HTERT RPE-1 (cell line): Measurements from ENCODE around the gene AOAH.
"Not testable (repeated sequence)": the region's sequence is repeated elsewhere in the genome, so short reads cannot be mapped to it uniquely, and the experiment has no call there.

Source experiments
- in situ Hi-C: fragments of 300-500 bp; cut with MboI; formaldehyde crosslinking; loops from 4 replicates; pipeline ENCODE4 v1.14.3; 2020; ENCODE audit warnings: low sequenced_read_pairs

Gene AOAH

GRCh38 chr7:36736899-36737211 lies 12.6 kb upstream of the AOAH start:
- in situ Hi-C loops, result no loop called here

GRCh38 chr7:36736090-36736898 lies 12.0 kb upstream of the AOAH start:
- in situ Hi-C loops, result no loop called here

GRCh38 chr7:36735172-36735571 lies 10.9 kb upstream of the AOAH start:
- in situ Hi-C loops, result no loop called here

GRCh38 chr7:36734731-36735130 lies 10.4 kb upstream of the AOAH start:
- in situ Hi-C loops, result no loop called here

GRCh38 chr7:36733411-36733810 lies 9.1 kb upstream of the AOAH start:
- in situ Hi-C loops, result no loop called here

- in situ Hi-C loops, result no loop called here
Measured at GRCh38 chr7:36732806-36733205, 8.5 kb upstream of the AOAH start.

GRCh38 chr7:36730046-36730445 lies 5.8 kb upstream of the AOAH start:
- in situ Hi-C loops, result no loop called here

- in situ Hi-C loops, result no loop called here
Measured at GRCh38 chr7:36728143-36728542, 3.8 kb upstream of the AOAH start.

GRCh38 chr7:36726806-36727503 lies 2.7 kb upstream of the AOAH start:
- in situ Hi-C loops, result no loop called here

GRCh38 chr7:36726311-36726710 lies 2.0 kb upstream of the AOAH start:
- in situ Hi-C loops, result no loop called here

- in situ Hi-C loops, result no loop called here
Measured at GRCh38 chr7:36724996-36725395, 702 bp upstream of the AOAH start.

- in situ Hi-C loops, result no loop called here
Measured at GRCh38 chr7:36723291-36723690, 1.0 kb downstream of the AOAH start.

- in situ Hi-C loops, result no loop called here
Measured at GRCh38 chr7:36719083-36719632, 5.1 kb downstream of the AOAH start.

- in situ Hi-C loops, result no loop called here
Measured at GRCh38 chr7:36717586-36717985, 6.7 kb downstream of the AOAH start.

GRCh38 chr7:36716802-36717201 lies 7.5 kb downstream of the AOAH start:
- in situ Hi-C loops, result not testable (repeated sequence)

GRCh38 chr7:36712015-36712414 lies 12.3 kb downstream of the AOAH start:
- in situ Hi-C loops, result no loop called here

- in situ Hi-C loops, result no loop called here
Measured at GRCh38 chr7:36711256-36711655, 13.0 kb downstream of the AOAH start.

GRCh38 chr7:36710186-36710791 lies 14.0 kb downstream of the AOAH start:
- in situ Hi-C loops, result no loop called here

GRCh38 chr7:36708767-36709166 lies 15.5 kb downstream of the AOAH start:
- in situ Hi-C loops, result no loop called here

- in situ Hi-C loops, result no loop called here
Measured at GRCh38 chr7:36707898-36708297, 16.4 kb downstream of the AOAH start.

- in situ Hi-C loops, result no loop called here
Measured at GRCh38 chr7:36707465-36707864, 16.8 kb downstream of the AOAH start.

- in situ Hi-C loops, result not testable (repeated sequence)
Measured at GRCh38 chr7:36703860-36704259, 20.4 kb downstream of the AOAH start.
